ENCODE data around the gene DCN.

DCN gene

GRCh38 chr12:91203610-91204009 lies 21.0 kb upstream of the DCN start:
- no peak for TF ChIP-seq EZH2 (IDR thresholded peaks at IDR 0.05; ENCODE audit: borderline replicate concordance, low read length)
- TF ChIP-seq, protein P1, sequence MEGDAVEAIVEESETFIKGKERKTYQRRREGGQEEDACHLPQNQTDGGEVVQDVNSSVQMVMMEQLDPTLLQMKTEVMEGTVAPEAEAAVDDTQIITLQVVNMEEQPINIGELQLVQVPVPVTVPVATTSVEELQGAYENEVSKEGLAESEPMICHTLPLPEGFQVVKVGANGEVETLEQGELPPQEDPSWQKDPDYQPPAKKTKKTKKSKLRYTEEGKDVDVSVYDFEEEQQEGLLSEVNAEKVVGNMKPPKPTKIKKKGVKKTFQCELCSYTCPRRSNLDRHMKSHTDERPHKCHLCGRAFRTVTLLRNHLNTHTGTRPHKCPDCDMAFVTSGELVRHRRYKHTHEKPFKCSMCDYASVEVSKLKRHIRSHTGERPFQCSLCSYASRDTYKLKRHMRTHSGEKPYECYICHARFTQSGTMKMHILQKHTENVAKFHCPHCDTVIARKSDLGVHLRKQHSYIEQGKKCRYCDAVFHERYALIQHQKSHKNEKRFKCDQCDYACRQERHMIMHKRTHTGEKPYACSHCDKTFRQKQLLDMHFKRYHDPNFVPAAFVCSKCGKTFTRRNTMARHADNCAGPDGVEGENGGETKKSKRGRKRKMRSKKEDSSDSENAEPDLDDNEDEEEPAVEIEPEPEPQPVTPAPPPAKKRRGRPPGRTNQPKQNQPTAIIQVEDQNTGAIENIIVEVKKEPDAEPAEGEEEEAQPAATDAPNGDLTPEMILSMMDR (IDR thresholded peaks at IDR 0.05; ENCODE audit: low read length) = no peak
- Histone ChIP-seq H3K36me3 (ENCODE audit: insufficient read depth, low read length) (no peaks in the 10 kb centered on the region), H3K27ac (ENCODE audit: low read depth, low read length, poor library complexity, severe bottlenecking) (no peak overlapping the region), H3K4me2 (ENCODE audit: low read length) (no peak overlapping the region), H3K4me1 (ENCODE audit: insufficient read depth, low read length, severe bottlenecking) (no peaks in the 10 kb centered on the region), H3K9me3 (ENCODE audit: low read length) (no peaks in the 10 kb centered on the region), H3K9ac (ENCODE audit: low read length) (no peak overlapping the region), H4K20me1 (ENCODE audit: insufficient read depth, low read length) (no peaks in the 10 kb centered on the region), H3K79me2 (ENCODE audit: insufficient read depth, low read length) (no peaks in the 10 kb centered on the region), H3F3A (ENCODE audit: insufficient read depth, low read length) (no peaks in the 10 kb centered on the region), H3K9me2 (ENCODE audit: low read depth, low read length) (no peaks in the 10 kb centered on the region), H2AFZ (ENCODE audit: low read length) (no peak overlapping the region), H3K4me3 (ENCODE audit: low read depth, low read length, poor library complexity, severe bottlenecking) (no peak overlapping the region), H3K27me3 (ENCODE audit: insufficient read depth, low read length) (no peaks in the 10 kb centered on the region)

DNA sequence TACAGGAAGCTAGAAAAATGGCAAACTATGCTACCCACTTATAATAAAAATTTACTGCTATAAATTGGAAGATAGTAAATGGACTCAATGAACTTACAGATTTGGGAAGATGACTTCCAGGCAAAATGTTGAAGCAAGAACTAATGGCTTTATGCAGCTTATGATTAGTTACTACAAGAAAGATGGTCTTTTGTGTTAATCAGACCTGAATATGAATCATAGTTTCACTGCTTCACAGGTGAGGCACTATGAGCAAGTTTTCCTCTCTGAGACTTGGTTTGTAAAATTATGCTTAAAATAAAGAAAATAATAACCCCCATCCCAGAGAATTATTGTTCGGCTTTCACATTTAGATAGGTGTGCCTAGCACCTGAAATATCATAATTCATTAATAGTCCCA lies 19.8 kb upstream of the DCN start:
- H3K27me3 ChIP-seq (ENCODE audit: insufficient read depth, low read length) = no peaks in the 10 kb centered on the region
- no peak overlapping the region for H2AFZ ChIP-seq (ENCODE audit: low read length)
- no peaks in the 10 kb centered on the region for H3K9me2 ChIP-seq (ENCODE audit: low read depth, low read length)
- no peaks in the 10 kb centered on the region for H3K4me1 ChIP-seq (ENCODE audit: insufficient read depth, low read length, severe bottlenecking)
- no peaks in the 10 kb centered on the region for H4K20me1 ChIP-seq (ENCODE audit: insufficient read depth, low read length)
- no peak overlapping the region for H3K4me3 ChIP-seq (ENCODE audit: low read depth, low read length, poor library complexity, severe bottlenecking)
- H3K9ac ChIP-seq (ENCODE audit: low read length) = no peak overlapping the region
- no peaks in the 10 kb centered on the region for H3F3A ChIP-seq (ENCODE audit: insufficient read depth, low read length)
- H3K4me2 ChIP-seq (ENCODE audit: low read length) = no peak overlapping the region
- TF ChIP-seq, protein P1 (IDR thresholded peaks at IDR 0.05; ENCODE audit: low read length) = no peak
- no peak for TF ChIP-seq EZH2 (IDR thresholded peaks at IDR 0.05; ENCODE audit: borderline replicate concordance, low read length)
- H3K9me3 ChIP-seq (ENCODE audit: low read length) = no peaks in the 10 kb centered on the region
- no peak overlapping the region for H3K27ac ChIP-seq (ENCODE audit: low read depth, low read length, poor library complexity, severe bottlenecking)
- H3K36me3 ChIP-seq (ENCODE audit: insufficient read depth, low read length) = no peaks in the 10 kb centered on the region
- no peaks in the 10 kb centered on the region for H3K79me2 ChIP-seq (ENCODE audit: insufficient read depth, low read length)

DNA sequence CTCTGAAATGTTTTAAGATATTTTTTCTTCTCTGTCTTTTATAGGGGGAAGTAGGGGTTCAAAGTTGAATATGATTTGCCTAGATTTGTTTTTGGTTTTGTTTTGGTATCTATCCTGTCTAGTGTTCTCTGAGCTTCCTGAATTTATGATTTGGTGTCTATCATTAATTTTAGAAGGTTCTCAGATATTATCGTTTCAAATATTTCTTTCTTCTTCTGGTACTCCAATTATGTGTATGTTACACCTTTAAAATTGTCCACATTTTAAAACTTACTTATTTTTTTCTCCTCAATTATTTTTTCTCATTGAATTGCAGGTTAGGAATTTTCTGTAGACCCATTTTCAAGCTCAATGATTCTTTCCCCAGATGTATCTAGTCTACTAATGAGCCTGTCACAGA lies 13.8 kb upstream of the DCN start:
- Histone ChIP-seq H2AFZ (ENCODE audit: low read length) (no peak overlapping the region), H3K9me2 (ENCODE audit: low read depth, low read length) (no peaks in the 10 kb centered on the region), H3K4me1 (ENCODE audit: insufficient read depth, low read length, severe bottlenecking) (no peaks in the 10 kb centered on the region), H4K20me1 (ENCODE audit: insufficient read depth, low read length) (no peaks in the 10 kb centered on the region), H3K4me2 (ENCODE audit: low read length) (no peak overlapping the region), H3K9ac (ENCODE audit: low read length) (no peak overlapping the region), H3K79me2 (ENCODE audit: insufficient read depth, low read length) (no peaks in the 10 kb centered on the region), H3K4me3 (ENCODE audit: low read depth, low read length, poor library complexity, severe bottlenecking) (no peak overlapping the region), H3K9me3 (ENCODE audit: low read length) (no peaks in the 10 kb centered on the region), H3F3A (ENCODE audit: insufficient read depth, low read length) (no peaks in the 10 kb centered on the region), H3K36me3 (ENCODE audit: insufficient read depth, low read length) (no peaks in the 10 kb centered on the region), H3K27me3 (ENCODE audit: insufficient read depth, low read length) (no peaks in the 10 kb centered on the region), H3K27ac (ENCODE audit: low read depth, low read length, poor library complexity, severe bottlenecking) (no peak overlapping the region)
- TF ChIP-seq, protein P1 (IDR thresholded peaks at IDR 0.05; ENCODE audit: low read length) = no peak
- TF ChIP-seq EZH2 (IDR thresholded peaks at IDR 0.05; ENCODE audit: borderline replicate concordance, low read length) = no peak
